HK-2 (cell line): ENCODE measurements around the gene PITRM1.

Experiments used
- DNase-seq: peaks from one replicate; pipeline ENCODE4 v3.0.0-alpha.2; 2018; ENCODE audit not compliant: unreplicated experiment

PITRM1 gene

GRCh38 chr10:3139216-3139910, 33.2 kb downstream of the PITRM1 start:
- no peak for DNase-seq

- DNase-seq = no peak
Measured at GRCh38 chr10:3137958-3138726, 34.4 kb downstream of the PITRM1 start.

- DNase-seq = no peak
Measured at GRCh38 chr10:3136763-3137611, 35.6 kb downstream of the PITRM1 start.

GRCh38 chr10:3136336-3136735, 36.2 kb downstream of the PITRM1 start:
- no peak for DNase-seq

GRCh38 chr10:3135006-3135405, 37.6 kb downstream of the PITRM1 start:
- no peak for DNase-seq

GRCh38 chr10:3133948-3134347, 38.6 kb downstream of the PITRM1 start:
- no peak for DNase-seq

GRCh38 chr10:3132036-3133025, 40.3 kb downstream of the PITRM1 start:
- no peak for DNase-seq

GRCh38 chr10:3131098-3131497, 41.5 kb downstream of the PITRM1 start:
- DNase-seq = no peak

GRCh38 chr10:3129581-3130340, 42.8 kb downstream of the PITRM1 start:
- no peak for DNase-seq

- no peak for DNase-seq
Measured at GRCh38 chr10:3128379-3129130, 44.0 kb downstream of the PITRM1 start.

- no peak for DNase-seq
Measured at GRCh38 chr10:3127921-3128320, 44.7 kb downstream of the PITRM1 start.

- no peak for DNase-seq
Measured at GRCh38 chr10:3126741-3127346, 45.7 kb downstream of the PITRM1 start.

GRCh38 chr10:3126249-3126648, 46.3 kb downstream of the PITRM1 start:
- DNase-seq = no peak

GRCh38 chr10:3125527-3126170, 46.9 kb downstream of the PITRM1 start:
- DNase-seq = no peak

GRCh38 chr10:3124412-3125175, 48.0 kb downstream of the PITRM1 start:
- DNase-seq = no peak

- DNase-seq = no peak
Measured at GRCh38 chr10:3123571-3124411, 48.8 kb downstream of the PITRM1 start.
